ENCODE data around the gene SSR4.

The SSR4 gene

GRCh38 chrX:153770601-153771414 is 23.7 kb upstream of the SSR4 start:
- no peak overlapping the region for H3K9ac ChIP-seq (ENCODE audit: low read length)
- no peak overlapping the region for H3K4me3 ChIP-seq (ENCODE audit: low read depth in 1 of 2, low read length in 2 of 2)
- H3K4me1 ChIP-seq (ENCODE audit: insufficient read depth, low read length) = no peaks in the 10 kb centered on the region
- H3K36me3 ChIP-seq (ENCODE audit: insufficient read depth, low read length) = peaks cover 16% of the 10 kb centered on the region
- H3K27ac ChIP-seq (ENCODE audit: low read depth, low read length) = no peak overlapping the region
- H3K27me3 ChIP-seq (ENCODE audit: control insufficient read depth in 1 of 2, insufficient read depth in 2 of 2, low read length in 2 of 2) = peaks cover 0 to 19% of the 10 kb centered on the region in 2 donors
- H3K9me3 ChIP-seq (ENCODE audit: low read length) = no peaks in the 10 kb centered on the region

GRCh38 chrX:153771415-153772315 is 22.8 kb upstream of the SSR4 start:
- Histone ChIP-seq H3K4me1 (ENCODE audit: insufficient read depth, low read length) (no peaks in the 10 kb centered on the region), H3K36me3 (ENCODE audit: insufficient read depth, low read length) (peaks cover 16% of the 10 kb centered on the region), H3K27me3 (ENCODE audit: control insufficient read depth in 1 of 2, insufficient read depth in 2 of 2, low read length in 2 of 2) (peaks cover 0 to 15% of the 10 kb centered on the region in 2 donors), H3K27ac (ENCODE audit: low read depth, low read length) (no peak overlapping the region), H3K4me3 (ENCODE audit: low read depth in 1 of 2, low read length in 2 of 2) (no peak overlapping the region), H3K9ac (ENCODE audit: low read length) (no peak overlapping the region), H3K9me3 (ENCODE audit: low read length) (no peaks in the 10 kb centered on the region)

- Histone ChIP-seq H3K9me3 (ENCODE audit: low read length) (no peaks in the 10 kb centered on the region), H3K27me3 (ENCODE audit: control insufficient read depth in 1 of 2, insufficient read depth in 2 of 2, low read length in 2 of 2) (peaks cover 0 to 15% of the 10 kb centered on the region in 2 donors), H3K4me3 (ENCODE audit: low read depth in 1 of 2, low read length in 2 of 2) (no peak overlapping the region), H3K9ac (ENCODE audit: low read length) (no peak overlapping the region), H3K27ac (ENCODE audit: low read depth, low read length) (no peak overlapping the region), H3K36me3 (ENCODE audit: insufficient read depth, low read length) (peaks cover 16% of the 10 kb centered on the region), H3K4me1 (ENCODE audit: insufficient read depth, low read length) (no peaks in the 10 kb centered on the region)
Observed at GRCh38 chrX:153772316-153773217, 21.9 kb upstream of the SSR4 start.

DNA sequence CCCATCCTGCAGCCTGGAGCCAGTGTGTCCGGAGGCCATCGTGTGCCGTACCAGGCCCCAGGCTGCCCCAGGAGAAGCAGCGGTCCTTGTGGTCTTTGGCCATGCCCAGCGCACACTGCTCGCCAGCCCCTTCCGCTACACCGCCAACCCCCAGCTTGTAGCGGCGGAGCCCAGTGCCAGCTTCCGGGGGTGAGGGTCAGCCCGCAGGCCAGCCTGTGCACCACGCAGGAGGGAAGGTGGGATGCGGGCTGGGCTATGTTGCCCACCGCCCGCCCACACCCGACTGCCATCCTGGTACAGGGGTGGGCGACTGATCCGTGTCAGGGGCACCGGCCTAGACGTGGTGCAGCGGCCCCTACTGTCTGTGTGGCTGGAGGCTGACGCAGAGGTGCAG is 21.3 kb upstream of the SSR4 start:
- Histone ChIP-seq H3K9me3 (ENCODE audit: low read length) (no peaks in the 10 kb centered on the region), H3K27ac (ENCODE audit: low read depth, low read length) (no peak overlapping the region), H3K27me3 (ENCODE audit: control insufficient read depth in 1 of 2, insufficient read depth in 2 of 2, low read length in 2 of 2) (peaks cover 0 to 15% of the 10 kb centered on the region in 2 donors), H3K4me3 (ENCODE audit: low read depth in 1 of 2, low read length in 2 of 2) (no peak overlapping the region), H3K36me3 (ENCODE audit: insufficient read depth, low read length) (peaks cover 13% of the 10 kb centered on the region), H3K4me1 (ENCODE audit: insufficient read depth, low read length) (no peaks in the 10 kb centered on the region), H3K9ac (ENCODE audit: low read length) (no peak overlapping the region)

DNA sequence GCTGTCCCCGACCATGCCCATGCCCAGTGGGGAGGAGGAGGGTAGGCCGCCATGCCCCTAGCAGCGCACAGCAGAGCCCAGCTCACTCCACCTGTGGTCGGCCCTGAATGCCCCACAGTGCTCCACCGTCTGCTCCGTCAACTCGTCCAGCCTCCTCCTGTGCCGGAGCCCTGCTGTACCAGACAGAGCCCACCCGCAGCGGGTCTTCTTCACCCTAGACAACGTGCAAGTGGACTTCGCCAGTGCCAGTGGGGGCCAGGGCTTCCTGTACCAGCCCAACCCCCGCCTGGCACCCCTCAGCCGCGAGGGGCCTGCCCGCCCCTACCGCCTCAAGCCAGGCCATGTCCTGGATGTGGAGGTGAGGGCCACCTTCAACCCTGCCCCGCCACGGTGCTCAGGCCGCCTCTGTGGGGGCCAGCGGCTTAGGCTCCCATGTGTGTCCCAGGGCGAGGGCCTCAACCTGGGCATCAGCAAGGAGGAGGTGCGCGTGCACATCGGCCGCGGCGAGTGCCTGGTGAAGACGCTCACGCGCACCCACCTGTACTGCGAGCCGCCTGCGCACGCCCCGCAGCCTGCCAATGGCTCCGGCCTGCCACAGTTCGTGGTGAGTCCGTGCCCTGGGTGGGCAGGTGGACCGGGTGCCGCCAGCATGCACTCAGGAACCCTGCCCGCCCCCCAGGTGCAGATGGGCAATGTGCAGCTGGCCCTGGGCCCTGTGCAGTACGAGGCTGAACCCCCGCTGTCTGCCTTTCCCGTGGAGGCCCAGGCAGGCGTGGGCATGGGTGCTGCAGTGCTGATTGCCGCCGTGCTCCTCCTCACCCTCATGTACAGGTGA is 20.5 kb upstream of the SSR4 start:
- Histone ChIP-seq H3K9me3 (ENCODE audit: low read length) (no peaks in the 10 kb centered on the region), H3K4me1 (ENCODE audit: insufficient read depth, low read length) (no peaks in the 10 kb centered on the region), H3K4me3 (ENCODE audit: low read depth in 1 of 2, low read length in 2 of 2) (no peak overlapping the region), H3K36me3 (ENCODE audit: insufficient read depth, low read length) (peaks cover 11% of the 10 kb centered on the region), H3K27ac (ENCODE audit: low read depth, low read length) (no peak overlapping the region), H3K27me3 (ENCODE audit: control insufficient read depth in 1 of 2, insufficient read depth in 2 of 2, low read length in 2 of 2) (peaks cover 0 to 13% of the 10 kb centered on the region in 2 donors), H3K9ac (ENCODE audit: low read length) (no peak overlapping the region)

- Histone ChIP-seq H3K9me3 (ENCODE audit: low read length) (no peaks in the 10 kb centered on the region), H3K4me1 (ENCODE audit: insufficient read depth, low read length) (no peaks in the 10 kb centered on the region), H3K36me3 (ENCODE audit: insufficient read depth, low read length) (peaks cover 10% of the 10 kb centered on the region), H3K27me3 (ENCODE audit: control insufficient read depth in 1 of 2, insufficient read depth in 2 of 2, low read length in 2 of 2) (peaks cover 0 to 8% of the 10 kb centered on the region in 2 donors), H3K4me3 (ENCODE audit: low read depth in 1 of 2, low read length in 2 of 2) (no peak overlapping the region), H3K9ac (ENCODE audit: low read length) (no peak overlapping the region), H3K27ac (ENCODE audit: low read depth, low read length) (no peak overlapping the region)
Observed at GRCh38 chrX:153774576-153775292, 19.7 kb upstream of the SSR4 start.

DNA sequence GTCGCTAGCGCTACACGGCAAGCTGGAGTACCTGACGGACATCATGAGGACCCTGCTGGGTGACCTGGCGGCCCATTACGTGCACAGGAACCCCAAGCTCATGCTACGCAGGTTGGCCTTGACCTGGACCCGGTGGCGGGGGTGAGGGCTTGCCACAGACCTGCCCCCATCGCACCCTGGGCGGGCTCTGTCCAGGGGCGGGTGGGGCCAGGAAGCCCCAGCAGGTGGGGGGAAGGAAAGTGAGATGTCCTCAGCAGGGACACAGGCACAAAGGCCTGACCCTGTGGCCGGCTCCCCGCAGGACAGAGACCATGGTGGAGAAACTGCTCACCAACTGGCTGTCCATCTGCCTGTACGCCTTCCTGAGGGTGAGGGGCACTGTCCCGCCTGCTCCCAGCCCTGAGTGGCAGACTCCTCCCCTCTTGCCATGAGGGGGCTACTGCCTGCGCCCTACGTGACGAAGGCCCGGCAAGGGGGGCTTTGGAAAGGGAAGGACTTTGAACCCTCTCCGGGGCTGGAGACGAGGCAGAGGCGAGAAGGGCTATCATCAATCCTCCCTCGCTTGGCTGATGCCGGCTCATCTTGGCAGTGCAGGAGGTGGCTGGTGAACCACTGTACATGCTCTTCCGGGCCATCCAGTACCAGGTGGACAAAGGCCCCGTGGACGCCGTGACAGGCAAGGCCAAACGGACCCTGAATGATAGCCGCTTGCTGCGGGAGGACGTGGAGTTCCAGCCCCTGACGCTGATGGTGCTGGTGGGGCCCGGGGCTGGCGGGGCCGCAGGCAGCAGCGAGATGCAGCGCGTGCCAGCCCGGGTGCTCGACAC is 19.0 kb upstream of the SSR4 start:
- peaks cover 5% of the 10 kb centered on the region for H3K4me1 ChIP-seq (ENCODE audit: insufficient read depth, low read length)
- H3K4me3 ChIP-seq (ENCODE audit: low read depth in 1 of 2, low read length in 2 of 2) = no peak overlapping the region
- H3K9ac ChIP-seq (ENCODE audit: low read length) = no peak overlapping the region
- H3K9me3 ChIP-seq (ENCODE audit: low read length) = no peaks in the 10 kb centered on the region
- H3K27me3 ChIP-seq (ENCODE audit: control insufficient read depth in 1 of 2, insufficient read depth in 2 of 2, low read length in 2 of 2) = peaks cover 0 to 8% of the 10 kb centered on the region in 2 donors
- peaks cover 4% of the 10 kb centered on the region for H3K36me3 ChIP-seq (ENCODE audit: insufficient read depth, low read length)
- no peak overlapping the region for H3K27ac ChIP-seq (ENCODE audit: low read depth, low read length)

DNA sequence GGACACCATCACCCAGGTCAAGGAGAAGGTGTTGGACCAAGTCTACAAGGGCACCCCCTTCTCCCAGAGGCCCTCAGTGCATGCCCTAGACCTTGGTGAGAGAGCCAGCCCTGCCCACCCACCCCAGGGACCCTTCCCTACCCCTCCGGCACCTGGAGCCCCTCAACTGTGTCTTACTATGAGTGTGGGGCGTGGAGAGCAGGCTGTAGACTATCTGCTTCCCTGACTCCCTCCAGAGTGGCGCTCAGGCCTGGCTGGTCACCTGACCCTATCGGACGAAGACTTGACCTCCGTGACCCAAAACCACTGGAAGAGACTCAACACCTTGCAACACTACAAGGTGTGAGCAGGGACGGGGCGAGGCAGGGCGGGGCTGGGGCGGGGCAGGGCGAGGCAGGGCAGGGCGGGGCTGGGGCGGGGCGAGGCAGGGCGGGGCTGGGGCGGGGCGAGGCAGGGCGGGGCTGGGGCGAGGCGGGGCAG is 18.3 kb upstream of the SSR4 start:
- Histone ChIP-seq H3K9ac (ENCODE audit: low read length) (no peak overlapping the region), H3K4me3 (ENCODE audit: low read depth in 1 of 2, low read length in 2 of 2) (no peak overlapping the region), H3K27ac (ENCODE audit: low read depth, low read length) (no peak overlapping the region), H3K36me3 (ENCODE audit: insufficient read depth, low read length) (no peaks in the 10 kb centered on the region), H3K9me3 (ENCODE audit: low read length) (no peaks in the 10 kb centered on the region), H3K27me3 (ENCODE audit: control insufficient read depth in 1 of 2, insufficient read depth in 2 of 2, low read length in 2 of 2) (peaks cover 0 to 9% of the 10 kb centered on the region in 2 donors), H3K4me1 (ENCODE audit: insufficient read depth, low read length) (peaks cover 7% of the 10 kb centered on the region)

DNA sequence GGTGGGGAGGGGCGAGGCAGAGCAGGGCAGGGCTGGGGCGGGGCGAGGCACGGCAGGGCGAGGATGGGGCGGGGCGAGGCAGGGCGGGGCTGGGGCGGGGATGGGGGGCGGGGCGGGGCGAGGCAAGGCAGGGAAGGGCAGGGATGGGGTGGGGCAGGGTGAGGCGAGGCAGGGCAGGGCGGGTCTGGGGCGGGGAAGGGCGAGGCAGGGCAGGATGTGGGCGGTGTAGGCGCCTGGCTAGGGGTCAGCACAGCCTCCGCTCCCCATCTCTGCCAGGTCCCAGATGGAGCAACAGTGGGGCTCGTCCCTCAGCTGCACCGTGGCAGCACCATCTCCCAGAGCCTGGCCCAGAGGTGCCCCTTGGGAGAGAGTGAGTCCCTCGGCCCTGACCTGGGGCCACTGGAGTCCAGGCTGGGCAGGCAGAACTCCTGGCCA is 17.8 kb upstream of the SSR4 start:
- Histone ChIP-seq H3K9ac (ENCODE audit: low read length) (no peak overlapping the region), H3K9me3 (ENCODE audit: low read length) (no peaks in the 10 kb centered on the region), H3K4me3 (ENCODE audit: low read depth in 1 of 2, low read length in 2 of 2) (no peak overlapping the region), H3K27me3 (ENCODE audit: control insufficient read depth in 1 of 2, insufficient read depth in 2 of 2, low read length in 2 of 2) (peaks cover 0 to 12% of the 10 kb centered on the region in 2 donors), H3K27ac (ENCODE audit: low read depth, low read length) (no peak overlapping the region), H3K4me1 (ENCODE audit: insufficient read depth, low read length) (peaks cover 7% of the 10 kb centered on the region), H3K36me3 (ENCODE audit: insufficient read depth, low read length) (no peaks in the 10 kb centered on the region)
